GM10266 (cell line): ENCODE data around the gene TRIM29.

ENCODE experiments used
- DNase-seq: peaks from one replicate; pipeline ENCODE4 v3.0.0; 2012; ENCODE audit errors: extremely low spot score
- TF ChIP-seq, protein P1 (sequence below): IDR thresholded peaks from 2 replicates; pipeline ENCODE4 v1.5.1; 2012; ENCODE audit warnings: mild to moderate bottlenecking, low read depth; ENCODE audit not compliant: control insufficient read depth, insufficient read depth; ENCODE audit errors: missing control alignments

Gene TRIM29

GRCh38 chr11:120134106-120134930 lies 3.6 kb downstream of the TRIM29 start:
- DNase-seq = no peak
- TF ChIP-seq, protein P1, sequence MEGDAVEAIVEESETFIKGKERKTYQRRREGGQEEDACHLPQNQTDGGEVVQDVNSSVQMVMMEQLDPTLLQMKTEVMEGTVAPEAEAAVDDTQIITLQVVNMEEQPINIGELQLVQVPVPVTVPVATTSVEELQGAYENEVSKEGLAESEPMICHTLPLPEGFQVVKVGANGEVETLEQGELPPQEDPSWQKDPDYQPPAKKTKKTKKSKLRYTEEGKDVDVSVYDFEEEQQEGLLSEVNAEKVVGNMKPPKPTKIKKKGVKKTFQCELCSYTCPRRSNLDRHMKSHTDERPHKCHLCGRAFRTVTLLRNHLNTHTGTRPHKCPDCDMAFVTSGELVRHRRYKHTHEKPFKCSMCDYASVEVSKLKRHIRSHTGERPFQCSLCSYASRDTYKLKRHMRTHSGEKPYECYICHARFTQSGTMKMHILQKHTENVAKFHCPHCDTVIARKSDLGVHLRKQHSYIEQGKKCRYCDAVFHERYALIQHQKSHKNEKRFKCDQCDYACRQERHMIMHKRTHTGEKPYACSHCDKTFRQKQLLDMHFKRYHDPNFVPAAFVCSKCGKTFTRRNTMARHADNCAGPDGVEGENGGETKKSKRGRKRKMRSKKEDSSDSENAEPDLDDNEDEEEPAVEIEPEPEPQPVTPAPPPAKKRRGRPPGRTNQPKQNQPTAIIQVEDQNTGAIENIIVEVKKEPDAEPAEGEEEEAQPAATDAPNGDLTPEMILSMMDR = no peak

GRCh38 chr11:120133216-120134105 lies 4.5 kb downstream of the TRIM29 start:
- TF ChIP-seq, protein P1 = no peak
- DNase-seq = no peak

DNA sequence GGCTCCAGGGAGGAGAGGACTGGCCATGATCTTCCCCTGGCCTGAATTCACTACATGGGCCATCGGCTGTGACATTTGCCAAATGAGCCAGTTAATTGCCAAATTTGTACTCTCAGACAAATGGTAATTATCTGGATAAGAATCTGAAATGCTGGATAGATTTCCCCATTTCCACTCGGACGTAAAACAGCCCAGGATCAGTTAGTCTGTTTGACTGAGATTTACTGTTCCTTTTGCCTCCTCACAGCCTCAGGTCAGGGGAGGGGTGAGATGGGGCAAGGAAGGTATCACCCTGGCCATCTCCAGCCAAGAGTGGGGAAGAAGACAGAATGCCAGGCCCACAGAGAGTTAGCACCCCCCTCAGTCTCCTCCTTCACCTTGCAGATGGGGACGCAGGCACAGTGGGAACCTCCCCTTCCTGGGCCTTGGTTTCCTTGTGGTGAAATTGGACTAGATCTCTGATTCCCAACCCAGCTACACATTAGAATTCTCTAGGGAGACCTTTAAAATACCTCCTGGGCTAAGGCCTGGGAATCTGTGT lies 5.2 kb downstream of the TRIM29 start:
- TF ChIP-seq, protein P1 = no peak
- DNase-seq = no peak

DNA sequence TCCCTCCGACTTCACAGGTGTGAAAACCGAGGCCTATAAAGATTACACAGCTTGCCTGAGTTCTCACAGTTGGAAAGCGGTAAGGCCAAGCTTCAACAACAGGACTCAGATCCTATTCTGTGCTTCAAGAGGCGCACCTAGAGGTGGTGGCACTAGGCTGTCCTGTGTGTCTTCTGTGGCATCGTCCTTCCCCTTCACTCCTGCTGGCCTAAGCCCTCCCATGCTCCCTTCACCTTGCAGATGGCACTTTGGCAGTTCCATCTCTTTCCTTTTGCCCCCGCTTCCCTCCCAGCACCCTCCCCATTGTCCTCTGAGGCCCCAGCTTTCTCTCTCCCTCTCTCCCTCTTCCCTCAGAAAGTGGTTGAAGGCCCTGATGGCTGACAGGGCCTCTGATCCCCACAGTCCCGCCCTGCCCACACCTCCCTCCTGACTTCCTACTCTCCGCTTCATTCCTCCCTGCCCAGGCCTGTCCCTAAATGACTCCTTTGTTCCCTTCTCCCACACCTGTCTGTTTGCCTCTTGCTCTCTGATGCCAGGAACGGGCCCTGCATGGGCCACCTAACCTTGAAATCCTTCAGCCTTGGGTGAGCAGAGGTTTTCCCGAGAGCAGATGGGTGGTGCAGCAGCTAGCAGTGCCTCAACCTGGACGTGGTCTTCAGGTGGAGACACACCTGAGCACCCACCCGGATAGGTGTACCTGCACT lies 5.8 kb downstream of the TRIM29 start:
- TF ChIP-seq, protein P1 = no peak
- DNase-seq = no peak

- TF ChIP-seq, protein P1 = no peak
Observed at GRCh38 chr11:120130991-120131760, 6.7 kb downstream of the TRIM29 start.

More at GRCh38 chr11:120130991-120131760, 6.7 kb downstream of the TRIM29 start:
- no peak for DNase-seq
